ENCODE results near the gene MYH9.
"Not testable (repeated sequence)": the region's sequence is repeated elsewhere in the genome, so short reads cannot be mapped to it uniquely, and the experiment has no call there.

Gene MYH9

GRCh38 chr22:36271231-36271630 is 116.5 kb downstream of the MYH9 start:
- not testable (repeated sequence) for DNase-seq (ENCODE audit: low read depth, low spot score)

- DNase-seq (ENCODE audit: low read depth, low spot score) = no peak
These were observed 119.8 kb downstream of the MYH9 start for GRCh38 chr22:36267896-36268485.

GRCh38 chr22:36267058-36267457 is 120.7 kb downstream of the MYH9 start:
- no peak for DNase-seq (ENCODE audit: low read depth, low spot score)

- not testable (repeated sequence) for DNase-seq (ENCODE audit: low read depth, low spot score)
These were observed 123.7 kb downstream of the MYH9 start for GRCh38 chr22:36263886-36264664.

GRCh38 chr22:36263216-36263673 is 124.5 kb downstream of the MYH9 start:
- DNase-seq (ENCODE audit: low read depth, low spot score) = not testable (repeated sequence)

- not testable (repeated sequence) for DNase-seq (ENCODE audit: low read depth, low spot score)
These were observed 125.5 kb downstream of the MYH9 start for GRCh38 chr22:36262307-36262706.

- not testable (repeated sequence) for DNase-seq (ENCODE audit: low read depth, low spot score)
These were observed 126.1 kb downstream of the MYH9 start for GRCh38 chr22:36261675-36262074.

- no peak for DNase-seq (ENCODE audit: low read depth, low spot score)
These were observed 128.0 kb downstream of the MYH9 start for GRCh38 chr22:36259615-36260300.

- no peak for DNase-seq (ENCODE audit: low read depth, low spot score)
These were observed 128.8 kb downstream of the MYH9 start for GRCh38 chr22:36258701-36259614.

GRCh38 chr22:36257948-36258670 is 129.7 kb downstream of the MYH9 start:
- DNase-seq (ENCODE audit: low read depth, low spot score) = no peak

- DNase-seq (ENCODE audit: low read depth, low spot score) = no peak
These were observed 130.5 kb downstream of the MYH9 start for GRCh38 chr22:36257308-36257707.

- DNase-seq (ENCODE audit: low read depth, low spot score) = no peak
These were observed 131.3 kb downstream of the MYH9 start for GRCh38 chr22:36256478-36256877.

- DNase-seq (ENCODE audit: low read depth, low spot score) = not testable (repeated sequence)
These were observed 132.2 kb downstream of the MYH9 start for GRCh38 chr22:36255572-36255971.

- no peak for DNase-seq (ENCODE audit: low read depth, low spot score)
These were observed 134.0 kb downstream of the MYH9 start for GRCh38 chr22:36253523-36254490.

- DNase-seq (ENCODE audit: low read depth, low spot score) = no peak
These were observed 134.8 kb downstream of the MYH9 start, which contains the start of gene APOL1 for GRCh38 chr22:36252754-36253522. TSS of gene APOL1 (plus strand) at chr22:36253133. CDS start at chr22:36254956, 1,823 bp downstream.

- DNase-seq (ENCODE audit: low read depth, low spot score) = not testable (repeated sequence)
These were observed 135.7 kb downstream of the MYH9 start for GRCh38 chr22:36251979-36252608.

- not testable (repeated sequence) for DNase-seq (ENCODE audit: low read depth, low spot score)
These were observed 137.3 kb downstream of the MYH9 start for GRCh38 chr22:36250292-36250960.

GRCh38 chr22:36249160-36249559 is 138.6 kb downstream of the MYH9 start:
- no peak for DNase-seq (ENCODE audit: low read depth, low spot score)
